Tibial nerve (tissue), 4 donors: ENCODE measurements around the gene GPC6.

ENCODE experiments used
- CTCF ChIP-seq, 5 experiments: fragments of 200-600 bp in 3 of 5; fragments of 450-650 bp in 2 of 5; sonication (generic) in 3 of 5; IDR thresholded peaks; one replicate each; pipeline ENCODE4 v1.5.1; 2016 to 2019; ENCODE audit warnings: antibody characterized with exemption in 5 of 5, mild to moderate bottlenecking in 3 of 5, moderate library complexity in 2 of 5
- EP300 ChIP-seq, 2 donors: sonication (generic); formaldehyde crosslinking; IDR thresholded peaks; one replicate each; pipeline ENCODE4 v1.6.1; 2017; ENCODE audit warnings: antibody characterized with exemption in 2 of 2, mild to moderate bottlenecking in 1 of 2

GRCh38 chr13:94415500-94416237 is 1189.1 kb downstream of the GPC6 start:
- TF ChIP-seq CTCF (IDR thresholded peaks at IDR 0.05) (no peak), EP300 (IDR thresholded peaks at IDR 0.05) (no peak)
